HG02642 (cell line): ENCODE measurements around the gene ZNF214.
"Not testable (repeated sequence)": the region's sequence is repeated elsewhere in the genome, so short reads cannot be mapped to it uniquely, and the experiment has no call there.

Source experiments
- ATAC-seq: cut with Tn5 transposase; IDR thresholded peaks from one replicate; pipeline ENCODE4 v1.9.1; 2021; ENCODE audit warnings: mild to moderate bottlenecking; ENCODE audit not compliant: unreplicated experiment, poor library complexity

ZNF214 gene

DNA sequence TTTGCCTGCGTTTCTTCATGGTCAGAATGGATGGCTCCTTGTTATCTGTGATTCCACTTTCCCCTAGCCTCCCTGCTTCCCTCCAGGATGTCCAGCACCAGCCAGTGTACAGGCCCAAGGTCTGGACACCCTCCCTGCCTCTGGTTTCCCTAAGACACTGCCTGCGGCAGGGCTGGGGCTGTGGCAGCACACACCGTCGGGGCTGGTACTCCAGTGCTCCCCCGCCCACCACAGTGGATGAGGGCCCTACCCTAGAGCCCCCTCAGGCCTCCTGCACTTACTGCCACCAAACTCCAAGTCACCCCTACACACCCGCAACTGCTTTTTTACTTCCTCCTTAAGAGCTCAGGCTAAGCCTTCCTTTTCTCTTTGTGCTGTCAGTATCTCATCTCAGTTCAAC is 28.9 kb downstream of the ZNF214 start:
- no peak for ATAC-seq

GRCh38 chr11:6988506-6988905 is 31.6 kb downstream of the ZNF214 start:
- ATAC-seq: no peak

- ATAC-seq: no peak
Measured at GRCh38 chr11:6986487-6986886, 33.7 kb downstream of the ZNF214 start.

DNA sequence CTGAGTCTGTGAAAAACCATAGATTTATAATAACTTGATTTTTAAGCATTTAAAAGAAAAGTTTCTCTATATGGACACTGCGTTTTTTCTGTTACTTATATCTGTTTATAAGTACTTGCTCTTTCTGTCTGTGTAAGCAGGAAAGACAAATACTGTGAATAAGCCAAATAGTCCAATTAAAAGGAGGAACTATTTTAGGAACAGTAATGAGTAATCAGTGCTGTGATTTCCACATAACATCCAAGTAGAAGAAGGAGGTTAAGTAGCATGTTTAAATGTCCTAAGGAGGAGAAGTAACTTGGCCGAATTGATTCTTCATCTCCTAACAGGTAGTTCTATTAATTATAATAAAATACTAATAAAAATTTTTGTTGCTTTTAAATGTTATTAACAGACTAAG is 40.8 kb downstream of the ZNF214 start:
- ATAC-seq: no peak

DNA sequence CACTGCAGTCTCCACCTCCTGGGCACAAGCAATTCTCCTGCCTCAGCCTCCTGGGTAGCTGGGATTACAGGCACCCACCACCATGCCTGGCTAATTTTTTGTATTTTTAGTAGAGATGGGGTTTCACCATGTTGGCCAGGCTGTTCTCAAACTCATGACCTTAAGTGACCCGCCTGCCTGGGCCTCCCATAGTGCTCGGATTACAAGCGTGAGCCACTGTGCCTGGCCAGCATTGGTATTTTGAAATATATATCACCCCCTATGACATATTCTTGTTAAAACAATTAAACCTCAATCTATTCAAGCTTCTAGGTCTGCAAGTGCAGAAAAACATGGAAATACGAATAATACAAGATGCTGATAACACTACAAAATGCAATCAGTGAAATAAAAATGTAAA is 50.3 kb downstream of the ZNF214 start:
- ATAC-seq: not testable (repeated sequence)

DNA sequence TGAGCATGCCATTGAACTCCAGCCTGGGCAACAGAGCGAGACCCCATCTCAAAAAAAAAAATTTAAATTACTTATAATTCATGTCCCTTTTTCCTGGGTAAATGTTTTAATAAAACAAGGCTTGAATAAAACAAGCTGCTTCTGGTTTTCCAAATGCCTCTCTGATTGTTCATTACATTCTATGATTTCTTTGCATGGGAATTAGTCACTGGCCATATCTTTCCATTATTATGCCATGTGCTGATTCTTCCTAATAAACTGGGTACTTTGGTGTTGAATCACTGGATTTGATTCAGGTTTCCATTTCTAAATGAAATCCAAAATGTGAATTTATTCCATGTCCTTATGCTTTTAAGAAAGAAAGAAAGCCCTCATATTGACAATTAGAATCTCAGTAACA is 51.3 kb downstream of the ZNF214 start:
- no peak for ATAC-seq

DNA sequence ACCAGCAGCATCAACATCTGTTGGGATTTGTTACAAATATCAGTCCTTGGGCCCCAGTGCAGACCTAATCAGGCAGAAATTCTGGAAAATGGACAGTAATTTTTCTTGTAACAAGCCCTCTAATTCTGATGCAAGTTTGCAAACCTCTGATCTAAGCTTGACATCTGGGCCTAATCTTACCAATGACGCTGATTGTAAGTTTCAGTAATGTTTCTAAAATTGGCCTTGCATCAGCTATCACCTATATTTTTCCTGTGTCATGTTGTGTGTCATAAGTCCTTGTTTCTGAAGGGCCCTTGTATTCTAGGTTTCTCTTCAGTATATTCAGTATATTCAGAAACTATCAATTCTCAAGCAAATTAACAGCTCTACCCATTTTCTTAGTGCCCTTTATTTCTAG is 57.5 kb downstream of the ZNF214 start:
- ATAC-seq: peak; percentile 67

GRCh38 chr11:6962141-6962540 is 58.0 kb downstream of the ZNF214 start:
- no peak for ATAC-seq

GRCh38 chr11:6954248-6954647 is 65.9 kb downstream of the ZNF214 start:
- ATAC-seq: not testable (repeated sequence)
